Large intestine (tissue), 3 donors: ENCODE results near the gene BCO1. TPM values are rescaled to one million over a fixed set of nuclear protein-coding genes. Genes with fewer than 3 reads are reported as not detected.

Source experiments
- DNase-seq, 2 donors: peaks; one replicate each; pipeline versions ENCODE4 v3.0.0 to v3.0.0-alpha.2; 2013
- H3K27ac ChIP-seq: one replicate; pipeline ENCODE4 v1.5.1; 2013; ENCODE audit warnings: low read length
- H3K27me3 ChIP-seq: 2 replicates; pipeline ENCODE4 v1.6.1; 2013; ENCODE audit warnings: low read length; ENCODE audit not compliant: control insufficient read depth, insufficient read depth
- H3K36me3 ChIP-seq: 2 replicates; pipeline ENCODE4 v1.6.1; 2013; ENCODE audit warnings: low read length; ENCODE audit not compliant: control insufficient read depth, insufficient read depth
- H3K4me1 ChIP-seq: one replicate; pipeline ENCODE4 v1.6.1; 2013; ENCODE audit warnings: low read length; ENCODE audit not compliant: control insufficient read depth, insufficient read depth
- H3K4me3 ChIP-seq: one replicate; pipeline ENCODE4 v1.5.1; 2013; ENCODE audit warnings: low read length
- H3K9me3 ChIP-seq: one replicate; pipeline ENCODE4 v1.6.1; 2013; ENCODE audit warnings: mild to moderate bottlenecking, low read depth, low read length, moderate library complexity; ENCODE audit not compliant: control insufficient read depth
- WGBS: methylation state at CpG from one replicate; pipeline ENCODE4 v1.1.5; 2013; ENCODE audit warnings: low lambda C conversion rate; ENCODE audit not compliant: insufficient coverage; 5-methylcytosine and 5-hydroxymethylcytosine counted together
- polyA plus RNA-seq: library from polyadenylated mRNA; unstranded; fragments of 120-200 nt; gene quantifications from one replicate; pipeline ENCODE4 v1.2.1, GENCODE V29; 2013

Gene BCO1
- polyA plus RNA-seq, 1 donor, result 1.2 TPM

DNA sequence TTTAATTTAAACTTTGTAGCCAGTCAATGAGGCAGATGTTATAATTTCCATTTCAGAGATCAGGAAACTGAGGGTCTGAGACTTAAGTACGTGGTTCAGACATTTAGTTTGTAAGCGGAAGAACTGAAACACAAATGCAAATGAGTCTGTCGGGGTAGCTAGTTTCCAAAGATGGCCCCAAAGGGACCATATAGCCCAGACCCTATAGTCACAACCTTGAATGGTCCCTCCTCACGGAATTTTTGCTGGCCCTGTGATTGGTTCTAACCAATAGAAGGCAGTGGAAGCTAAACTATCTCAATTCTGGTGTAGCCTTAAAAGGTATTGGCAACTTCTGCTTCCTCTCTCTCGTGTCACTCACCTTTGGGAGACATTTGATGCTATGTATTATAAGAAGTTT is 7.5 kb upstream of the BCO1 start:
- Histone ChIP-seq H3K4me1 (peaks cover 8% of the 10 kb centered on the region), H3K27ac (no peak overlapping the region), H3K4me3 (no peak overlapping the region), H3K27me3 (peaks cover 15% of the 10 kb centered on the region), H3K9me3 (no peaks in the 10 kb centered on the region), H3K36me3 (no peaks in the 10 kb centered on the region)
- no CpG with 5 or more reads among the region's 5 CpGs for WGBS
- no peak for DNase-seq

DNA sequence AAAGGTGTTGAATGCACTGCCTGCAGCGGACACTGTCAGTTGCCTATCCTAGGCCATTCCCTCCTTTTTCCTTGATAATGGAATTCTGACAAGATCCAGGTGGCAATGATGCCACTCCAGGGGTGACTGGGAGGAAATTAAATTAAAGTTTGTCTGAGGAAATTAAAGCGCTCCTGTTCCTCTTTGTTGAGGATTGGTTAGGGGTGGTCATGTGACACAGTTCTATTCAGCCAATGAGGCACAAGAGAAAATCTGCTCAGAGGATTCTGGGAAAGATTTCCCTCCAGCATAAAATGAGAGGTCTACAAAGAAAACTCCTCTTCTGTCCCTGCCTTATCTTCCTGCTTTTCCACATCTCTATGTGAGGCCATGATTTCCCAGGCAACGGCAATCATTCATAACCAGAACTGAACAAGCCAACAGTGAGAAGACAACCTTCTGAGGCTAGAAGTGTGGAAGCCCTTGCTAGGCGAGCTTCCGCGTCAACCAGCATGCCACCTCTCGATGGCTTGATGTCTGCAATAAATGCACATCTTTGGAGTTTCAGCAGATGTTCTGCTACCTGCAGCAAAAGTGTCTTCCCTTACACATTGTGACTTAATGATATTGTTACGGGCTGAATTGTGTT is 5.6 kb upstream of the BCO1 start:
- Histone ChIP-seq H3K9me3 (no peaks in the 10 kb centered on the region), H3K4me1 (peaks cover 8% of the 10 kb centered on the region), H3K4me3 (no peak overlapping the region), H3K27ac (no peak overlapping the region), H3K27me3 (peaks cover 15% of the 10 kb centered on the region), H3K36me3 (no peaks in the 10 kb centered on the region)
- no peak for DNase-seq
- no CpG with 5 or more reads among the region's 8 CpGs for WGBS

DNA sequence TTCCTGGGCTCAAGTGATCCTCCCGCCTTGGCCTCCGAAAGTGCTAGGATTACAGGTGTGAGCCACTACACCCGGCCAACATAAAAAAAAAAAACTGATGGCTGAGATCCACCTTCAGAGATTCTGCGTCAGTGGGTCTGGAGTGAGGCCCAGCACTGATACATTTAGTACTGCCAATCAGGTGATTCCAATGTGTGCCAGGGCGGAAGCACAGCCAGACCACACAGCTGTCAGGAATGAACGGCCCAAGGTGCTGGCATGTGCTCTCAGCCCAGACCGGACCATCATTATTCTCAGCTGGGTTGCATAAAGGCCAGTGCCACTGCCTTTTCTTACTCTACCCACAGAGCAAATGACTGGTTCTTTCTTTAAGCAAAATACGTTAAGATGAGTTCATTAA is 1.2 kb upstream of the BCO1 start:
- no peak overlapping the region for H3K4me3 ChIP-seq
- no peak for DNase-seq
- H3K36me3 ChIP-seq, result no peaks in the 10 kb centered on the region
- H3K27ac ChIP-seq, result no peak overlapping the region
- peaks cover 7% of the 10 kb centered on the region for H3K4me1 ChIP-seq
- H3K27me3 ChIP-seq, result peaks cover 8% of the 10 kb centered on the region
- no CpG with 5 or more reads among the region's 8 CpGs for WGBS
- no peaks in the 10 kb centered on the region for H3K9me3 ChIP-seq

DNA sequence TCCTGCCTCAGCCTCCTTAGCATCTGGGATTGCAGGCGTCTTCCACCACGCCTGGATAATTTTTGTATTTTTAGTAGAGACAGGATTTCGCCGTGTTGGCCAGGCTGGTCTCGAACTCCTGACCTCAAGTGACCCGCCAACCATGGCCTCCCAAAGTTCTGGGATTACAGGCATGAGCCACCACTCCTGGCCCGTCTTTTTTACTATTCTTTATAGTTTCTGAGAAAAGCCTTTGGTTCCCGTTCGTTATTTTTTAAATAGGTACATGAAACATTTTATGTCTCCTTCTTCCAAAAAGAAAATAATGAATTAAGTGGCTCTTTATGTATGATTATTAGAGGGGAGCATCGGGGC is 570 bp upstream of the BCO1 start:
- H3K9me3 ChIP-seq, result no peaks in the 10 kb centered on the region
- H3K4me3 ChIP-seq, result no peak overlapping the region
- H3K36me3 ChIP-seq, result no peaks in the 10 kb centered on the region
- DNase-seq, result no peak
- WGBS, result 64% methylated on average over 2 of the region's 10 CpGs
- peaks cover 7% of the 10 kb centered on the region for H3K4me1 ChIP-seq
- no peak overlapping the region for H3K27ac ChIP-seq
- peaks cover 8% of the 10 kb centered on the region for H3K27me3 ChIP-seq

DNA sequence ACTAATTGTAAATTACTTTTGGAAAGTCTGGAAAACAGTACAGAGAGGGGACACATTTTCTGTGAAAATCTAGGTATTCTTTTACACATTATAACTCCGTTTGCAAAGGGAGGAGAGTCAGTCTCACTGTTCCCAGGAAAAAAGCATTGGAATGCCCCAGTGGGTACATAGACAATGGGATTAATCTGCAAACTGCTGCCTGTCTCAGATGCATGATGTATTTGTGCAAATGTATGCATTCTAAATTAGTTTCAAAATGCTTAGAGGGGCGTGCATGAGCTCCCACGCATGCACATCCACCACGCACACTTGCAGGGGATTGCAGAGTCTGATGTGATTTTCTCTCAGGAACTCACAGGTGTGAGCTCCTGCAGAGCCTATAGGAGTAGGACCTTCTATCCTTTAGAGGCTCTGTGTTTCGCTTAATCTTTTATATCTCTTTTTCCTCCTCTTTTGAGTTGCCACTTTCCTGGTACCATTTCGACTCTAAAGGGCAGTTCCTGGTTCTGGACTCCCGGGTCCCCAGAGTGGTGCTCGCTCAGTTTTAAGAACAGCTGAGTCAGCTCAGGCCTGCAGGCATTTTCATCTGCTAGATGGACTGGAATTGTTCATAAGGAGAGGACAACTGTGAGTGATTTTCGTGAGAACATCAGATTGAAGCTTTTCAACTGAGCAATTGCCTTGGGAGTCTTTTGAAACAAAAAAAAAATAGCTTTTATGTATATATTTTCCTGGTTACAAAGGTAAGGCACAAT is 1.1 kb downstream of the BCO1 start:
- no peak for DNase-seq
- H3K4me3 ChIP-seq, result no peak overlapping the region
- WGBS, result 100% methylated on average over 1 of the region's 9 CpGs
- no peaks in the 10 kb centered on the region for H3K36me3 ChIP-seq
- peaks cover 7% of the 10 kb centered on the region for H3K4me1 ChIP-seq
- no peak overlapping the region for H3K27ac ChIP-seq
- no peaks in the 10 kb centered on the region for H3K9me3 ChIP-seq
- peaks cover 18% of the 10 kb centered on the region for H3K27me3 ChIP-seq

DNA sequence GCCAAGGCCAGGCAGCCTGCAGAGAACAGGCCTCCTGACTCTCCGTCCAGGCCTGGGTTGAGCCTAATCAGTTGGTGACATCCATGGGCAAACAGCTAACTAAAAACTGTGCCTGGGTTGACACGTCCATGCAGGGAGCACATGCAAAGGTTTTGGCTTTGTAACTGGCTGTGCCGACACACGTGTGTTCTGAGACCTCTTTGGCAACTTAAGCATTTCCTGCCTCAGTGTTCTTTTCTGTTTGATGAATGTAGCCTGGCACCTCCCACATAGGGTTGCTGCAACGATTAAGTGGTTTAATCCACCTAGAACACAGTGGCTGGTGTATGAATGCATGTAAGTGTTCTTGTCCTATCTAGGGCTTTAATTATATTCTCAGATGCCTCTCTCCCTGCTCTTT is 3.2 kb downstream of the BCO1 start:
- H3K27me3 ChIP-seq, result peaks cover 13% of the 10 kb centered on the region
- H3K36me3 ChIP-seq, result no peaks in the 10 kb centered on the region
- no peaks in the 10 kb centered on the region for H3K9me3 ChIP-seq
- no peak for DNase-seq
- no peak overlapping the region for H3K27ac ChIP-seq
- WGBS, result no CpG with 5 or more reads among the region's 5 CpGs
- H3K4me1 ChIP-seq, result peaks cover 7% of the 10 kb centered on the region
- H3K4me3 ChIP-seq, result no peak overlapping the region

DNA sequence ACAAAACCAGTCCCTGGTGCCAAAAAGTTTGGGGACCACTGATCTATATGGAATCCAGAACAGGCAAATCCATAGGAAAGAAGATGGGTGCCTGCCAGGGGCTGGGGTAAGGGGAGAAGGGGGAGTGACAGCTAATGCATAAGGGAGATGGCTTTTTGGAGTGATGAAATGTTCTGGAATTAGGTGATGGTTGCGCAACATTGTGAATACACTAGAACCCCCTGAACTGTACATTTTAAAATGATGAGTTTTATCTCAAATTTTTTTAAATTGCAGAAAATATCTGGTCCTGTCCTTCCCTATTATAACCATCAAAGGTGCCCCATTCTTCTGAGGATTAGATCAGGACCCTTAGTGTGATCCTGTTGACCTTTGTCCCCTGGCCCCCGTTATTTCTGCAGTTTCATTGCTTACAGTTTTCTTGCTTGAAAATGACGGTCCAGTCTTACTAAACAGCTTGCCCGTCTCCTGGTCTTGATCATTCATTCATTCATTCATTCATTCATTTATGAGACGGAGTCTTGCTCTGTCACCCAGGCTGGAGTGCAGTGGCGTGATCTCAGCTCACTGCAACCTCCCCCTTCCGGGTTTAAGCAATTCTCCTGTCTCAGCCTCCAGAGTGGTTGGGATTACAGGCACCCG is 4.6 kb downstream of the BCO1 start:
- Histone ChIP-seq H3K36me3 (no peaks in the 10 kb centered on the region), H3K27me3 (peaks cover 13% of the 10 kb centered on the region), H3K4me3 (no peak overlapping the region), H3K4me1 (peaks cover 7% of the 10 kb centered on the region), H3K9me3 (no peaks in the 10 kb centered on the region), H3K27ac (no peak overlapping the region)
- DNase-seq, result no peak
- WGBS, result no CpG with 5 or more reads among the region's 8 CpGs

DNA sequence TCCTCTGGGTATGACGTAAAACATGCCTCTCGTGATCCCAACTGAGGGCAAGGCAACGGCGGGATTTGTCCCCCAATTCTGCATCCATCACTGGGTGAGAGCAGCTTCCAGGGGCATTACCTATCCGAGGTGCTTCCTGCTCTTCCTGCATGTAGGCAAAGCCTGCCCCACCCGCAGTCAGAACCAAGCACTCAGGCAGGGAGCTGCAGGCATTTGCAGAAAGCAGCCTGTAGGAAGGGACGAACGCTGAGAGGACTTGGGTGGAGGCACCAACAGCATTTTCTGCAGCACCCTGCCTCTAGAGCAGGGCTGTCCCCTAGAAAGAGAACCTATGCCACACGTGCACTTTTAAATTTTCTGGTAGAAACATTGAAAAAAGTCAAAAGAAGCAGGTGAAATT is 5.5 kb downstream of the BCO1 start:
- H3K4me3 ChIP-seq, result no peak overlapping the region
- H3K9me3 ChIP-seq, result no peaks in the 10 kb centered on the region
- 50% methylated on average over 1 of the region's 9 CpGs for WGBS
- H3K4me1 ChIP-seq, result peaks cover 2% of the 10 kb centered on the region
- DNase-seq, result no peak
- H3K27me3 ChIP-seq, result peaks cover 13% of the 10 kb centered on the region
- H3K27ac ChIP-seq, result no peak overlapping the region
- H3K36me3 ChIP-seq, result no peaks in the 10 kb centered on the region

DNA sequence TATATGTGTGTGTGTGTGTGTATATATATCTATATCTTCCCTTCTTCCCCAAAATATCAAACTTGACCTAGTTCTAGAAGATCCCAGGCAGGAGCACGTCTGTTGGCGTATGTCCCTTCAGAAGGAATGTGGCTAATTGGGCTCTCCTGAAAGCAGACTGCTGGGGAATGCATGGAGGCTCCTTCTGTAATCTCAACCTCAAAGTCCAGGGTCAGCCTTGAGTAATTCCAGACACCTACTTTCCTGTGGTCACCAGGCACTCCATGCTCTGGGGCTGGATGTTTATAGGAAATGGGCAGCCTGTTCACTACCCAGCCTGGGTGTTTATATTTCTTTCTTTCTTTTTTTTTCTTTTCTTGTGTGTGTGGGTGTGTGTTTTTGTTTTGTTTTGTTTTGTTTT is 13.4 kb downstream of the BCO1 start:
- WGBS, result no CpG with 5 or more reads among the region's 2 CpGs
- Histone ChIP-seq H3K9me3 (no peaks in the 10 kb centered on the region), H3K4me3 (no peak overlapping the region), H3K4me1 (peaks cover 7% of the 10 kb centered on the region), H3K36me3 (no peaks in the 10 kb centered on the region), H3K27me3 (no peaks in the 10 kb centered on the region), H3K27ac (no peak overlapping the region)
- peak; percentile 43 to 77 for DNase-seq

DNA sequence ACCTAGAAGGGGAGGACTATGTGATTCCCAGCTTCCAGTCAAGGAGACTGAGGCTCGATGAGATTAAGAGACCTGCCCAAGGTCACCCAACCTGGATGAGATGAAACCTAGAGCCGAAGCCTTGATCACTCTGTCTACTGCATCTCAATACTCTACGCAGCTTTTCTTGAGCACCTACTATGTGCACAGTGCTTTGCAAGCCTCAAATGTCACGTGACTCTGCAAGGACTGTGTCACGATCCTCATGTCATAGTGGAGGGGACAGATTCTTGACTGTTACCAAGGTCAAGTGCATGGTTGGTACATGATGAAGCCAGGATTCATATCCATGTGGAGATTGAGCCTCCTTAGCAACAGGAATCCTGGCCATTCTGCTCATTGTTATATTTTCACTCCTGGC is 14.7 kb downstream of the BCO1 start:
- no peak for DNase-seq
- no CpG with 5 or more reads among the region's 5 CpGs for WGBS
- Histone ChIP-seq H3K4me3 (no peak overlapping the region), H3K27ac (no peak overlapping the region), H3K27me3 (no peaks in the 10 kb centered on the region), H3K4me1 (peaks cover 7% of the 10 kb centered on the region), H3K36me3 (no peaks in the 10 kb centered on the region), H3K9me3 (no peaks in the 10 kb centered on the region)
